Measurements from ENCODE around the gene MBD3.

MBD3 gene

GRCh38 chr19:1576242-1577089 lies 16.2 kb downstream of the MBD3 start:
- no peaks in the 10 kb centered on the region for H3K4me1 ChIP-seq (ENCODE audit: control insufficient read depth, low read depth, low read length)
- no peak overlapping the region for H3K56ac ChIP-seq (ENCODE audit: low read length)
- no peak overlapping the region for H2BK120ac ChIP-seq (ENCODE audit: low read depth, low read length)
- no peak overlapping the region for H3K4me2 ChIP-seq (ENCODE audit: low read length)
- H3K23ac ChIP-seq (ENCODE audit: low read length), result no peak overlapping the region
- H2BK15ac ChIP-seq (replicated peaks; ENCODE audit: low read depth), result no peak overlapping the region
- no peaks in the 10 kb centered on the region for H3K27me3 ChIP-seq (ENCODE audit: insufficient read depth, low read length, poor library complexity)
- no peak for DNase-seq
- peaks cover 7% of the 10 kb centered on the region for H3K36me3 ChIP-seq (ENCODE audit: control insufficient read depth, insufficient read depth, low read length)
- no peak overlapping the region for H3K18ac ChIP-seq (ENCODE audit: low read length)
- H4K5ac ChIP-seq (ENCODE audit: low read length), result no peak overlapping the region
- H3K4me3 ChIP-seq (ENCODE audit: low read length), result no peak overlapping the region
- H3K9ac ChIP-seq (ENCODE audit: low read length), result no peak overlapping the region
- no peak overlapping the region for H2BK5ac ChIP-seq (ENCODE audit: low read length)
- H3K4ac ChIP-seq (ENCODE audit: low read depth, low read length), result no peak overlapping the region
- no peaks in the 10 kb centered on the region for H3K79me2 ChIP-seq (ENCODE audit: control insufficient read depth, insufficient read depth, low read length)
- no peaks in the 10 kb centered on the region for H3K79me1 ChIP-seq (ENCODE audit: low read length)
- no peak overlapping the region for H4K8ac ChIP-seq (ENCODE audit: low read depth, low read length)
- WGBS (ENCODE audit: extremely low coverage, insufficient coverage, low lambda C conversion rate), result no CpG with 5 or more reads among the region's 30 CpGs
- H3K27ac ChIP-seq (ENCODE audit: low read depth, low read length), result no peak overlapping the region
- no peak overlapping the region for H2AK5ac ChIP-seq (ENCODE audit: low read length)

GRCh38 chr19:1575323-1576241 lies 17.1 kb downstream of the MBD3 start:
- H3K4me1 ChIP-seq (ENCODE audit: control insufficient read depth, low read depth, low read length), result no peaks in the 10 kb centered on the region
- no peak overlapping the region for H3K27ac ChIP-seq (ENCODE audit: low read depth, low read length)
- H3K36me3 ChIP-seq (ENCODE audit: control insufficient read depth, insufficient read depth, low read length), result peaks cover 1% of the 10 kb centered on the region
- H3K9ac ChIP-seq (ENCODE audit: low read length), result no peak overlapping the region
- no peak overlapping the region for H3K4me3 ChIP-seq (ENCODE audit: low read length)
- H2BK120ac ChIP-seq (ENCODE audit: low read depth, low read length), result no peak overlapping the region
- DNase-seq, result no peak
- no peak overlapping the region for H3K23ac ChIP-seq (ENCODE audit: low read length)
- H3K79me1 ChIP-seq (ENCODE audit: low read length), result no peaks in the 10 kb centered on the region
- H4K8ac ChIP-seq (ENCODE audit: low read depth, low read length), result no peak overlapping the region
- WGBS (ENCODE audit: extremely low coverage, insufficient coverage, low lambda C conversion rate), result no CpG with 5 or more reads among the region's 22 CpGs
- no peak overlapping the region for H3K4ac ChIP-seq (ENCODE audit: low read depth, low read length)
- no peak overlapping the region for H2AK5ac ChIP-seq (ENCODE audit: low read length)
- no peak overlapping the region for H3K18ac ChIP-seq (ENCODE audit: low read length)
- H3K56ac ChIP-seq (ENCODE audit: low read length), result no peak overlapping the region
- no peak overlapping the region for H4K5ac ChIP-seq (ENCODE audit: low read length)
- H2BK15ac ChIP-seq (replicated peaks; ENCODE audit: low read depth), result no peak overlapping the region
- H3K79me2 ChIP-seq (ENCODE audit: control insufficient read depth, insufficient read depth, low read length), result no peaks in the 10 kb centered on the region
- no peak overlapping the region for H3K4me2 ChIP-seq (ENCODE audit: low read length)
- H3K27me3 ChIP-seq (ENCODE audit: insufficient read depth, low read length, poor library complexity), result no peaks in the 10 kb centered on the region
- no peak overlapping the region for H2BK5ac ChIP-seq (ENCODE audit: low read length)

DNA sequence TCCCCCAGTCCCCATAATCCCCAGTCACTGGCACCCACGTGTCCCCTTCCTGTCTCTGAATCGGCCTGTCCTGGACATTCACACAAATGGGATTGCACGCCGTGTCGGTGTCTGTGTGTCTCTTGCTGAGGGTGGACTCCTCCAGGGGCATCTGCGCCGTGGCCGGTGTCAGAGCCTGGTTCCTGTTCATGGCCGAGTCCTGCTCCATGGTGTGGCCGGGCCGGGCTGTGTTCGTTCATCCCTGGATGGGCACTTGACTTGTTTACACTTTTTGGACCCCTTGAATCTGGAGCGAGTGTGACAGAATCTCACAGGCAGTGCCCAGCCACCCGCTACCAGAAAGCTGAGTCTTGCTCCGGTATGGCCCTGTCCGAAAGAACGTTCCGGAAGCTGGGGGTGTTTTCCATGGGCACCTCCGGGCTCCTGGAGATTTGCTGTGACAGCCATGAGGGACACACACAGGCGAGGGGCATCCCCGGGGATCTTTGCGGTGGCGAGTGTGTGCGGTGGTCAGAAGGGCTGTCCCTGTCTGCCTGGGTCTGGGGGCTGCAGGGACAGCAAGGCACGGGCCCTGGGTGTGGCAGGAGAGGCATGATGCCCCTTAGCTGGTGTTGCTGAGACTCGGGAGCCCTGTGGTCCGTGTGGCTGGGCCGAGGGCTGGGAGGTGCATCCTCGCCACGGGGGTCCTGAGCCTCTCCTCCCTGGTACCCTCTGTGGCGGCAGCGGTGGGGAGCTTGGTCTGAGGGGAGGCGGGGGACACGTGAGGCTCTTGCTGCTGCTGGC lies 18.1 kb downstream of the MBD3 start:
- Histone ChIP-seq H3K4me2 (ENCODE audit: low read length) (no peak overlapping the region), H3K4ac (ENCODE audit: low read depth, low read length) (no peak overlapping the region), H3K27ac (ENCODE audit: low read depth, low read length) (no peak overlapping the region), H3K56ac (ENCODE audit: low read length) (no peak overlapping the region), H3K23ac (ENCODE audit: low read length) (no peak overlapping the region), H3K9ac (ENCODE audit: low read length) (no peak overlapping the region), H3K27me3 (ENCODE audit: insufficient read depth, low read length, poor library complexity) (no peaks in the 10 kb centered on the region), H3K79me2 (ENCODE audit: control insufficient read depth, insufficient read depth, low read length) (no peaks in the 10 kb centered on the region), H3K4me1 (ENCODE audit: control insufficient read depth, low read depth, low read length) (no peaks in the 10 kb centered on the region), H4K8ac (ENCODE audit: low read depth, low read length) (no peak overlapping the region), H3K36me3 (ENCODE audit: control insufficient read depth, insufficient read depth, low read length) (peaks cover 1% of the 10 kb centered on the region), H4K5ac (ENCODE audit: low read length) (no peak overlapping the region), H2BK15ac (replicated peaks; ENCODE audit: low read depth) (no peak overlapping the region), H3K18ac (ENCODE audit: low read length) (no peak overlapping the region), H2AK5ac (ENCODE audit: low read length) (no peak overlapping the region), H3K4me3 (ENCODE audit: low read length) (no peak overlapping the region), H2BK120ac (ENCODE audit: low read depth, low read length) (no peak overlapping the region), H2BK5ac (ENCODE audit: low read length) (no peak overlapping the region), H3K79me1 (ENCODE audit: low read length) (no peaks in the 10 kb centered on the region)
- WGBS (ENCODE audit: extremely low coverage, insufficient coverage, low lambda C conversion rate), result no CpG with 5 or more reads among the region's 34 CpGs
- no peak for DNase-seq

- no CpG with 5 or more reads among the region's 9 CpGs for WGBS (ENCODE audit: extremely low coverage, insufficient coverage, low lambda C conversion rate)
- H4K8ac ChIP-seq (ENCODE audit: low read depth, low read length), result no peak overlapping the region
- H3K4me1 ChIP-seq (ENCODE audit: control insufficient read depth, low read depth, low read length), result no peaks in the 10 kb centered on the region
Measured at GRCh38 chr19:1572795-1573194, 19.9 kb downstream of the MBD3 start.

DNA sequence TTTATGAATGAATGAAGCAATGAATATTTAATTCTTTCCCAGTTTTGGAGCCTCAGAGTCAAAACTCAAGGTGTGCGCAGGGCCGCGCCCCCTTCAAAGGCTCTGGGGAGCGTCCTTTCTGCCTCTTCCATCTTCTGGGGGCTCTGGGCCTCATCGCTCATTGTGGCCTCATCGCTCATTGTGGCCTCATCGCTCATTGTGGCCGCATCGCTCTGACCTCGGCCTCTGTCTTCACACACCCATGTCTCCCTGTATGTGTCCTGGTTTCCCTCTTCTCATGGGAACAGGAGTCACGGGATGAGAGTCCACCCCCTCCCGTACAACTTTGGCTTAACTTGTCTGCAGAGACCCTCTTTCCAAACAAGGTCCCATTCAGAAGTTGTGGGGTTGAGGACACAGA lies 21.3 kb downstream of the MBD3 start:
- Histone ChIP-seq H2BK15ac (replicated peaks; ENCODE audit: low read depth) (no peak overlapping the region), H3K4me2 (ENCODE audit: low read length) (no peak overlapping the region), H3K4ac (ENCODE audit: low read depth, low read length) (no peak overlapping the region), H2BK120ac (ENCODE audit: low read depth, low read length) (no peak overlapping the region), H3K9ac (ENCODE audit: low read length) (no peak overlapping the region), H3K36me3 (ENCODE audit: control insufficient read depth, insufficient read depth, low read length) (no peaks in the 10 kb centered on the region), H3K79me2 (ENCODE audit: control insufficient read depth, insufficient read depth, low read length) (peaks cover 9% of the 10 kb centered on the region), H3K27me3 (ENCODE audit: insufficient read depth, low read length, poor library complexity) (no peaks in the 10 kb centered on the region), H3K23ac (ENCODE audit: low read length) (no peak overlapping the region), H3K27ac (ENCODE audit: low read depth, low read length) (no peak overlapping the region), H3K4me1 (ENCODE audit: control insufficient read depth, low read depth, low read length) (no peaks in the 10 kb centered on the region), H4K8ac (ENCODE audit: low read depth, low read length) (no peak overlapping the region), H3K4me3 (ENCODE audit: low read length) (no peak overlapping the region), H3K56ac (ENCODE audit: low read length) (no peak overlapping the region), H3K18ac (ENCODE audit: low read length) (no peak overlapping the region), H2BK5ac (ENCODE audit: low read length) (no peak overlapping the region), H2AK5ac (ENCODE audit: low read length) (no peak overlapping the region), H4K5ac (ENCODE audit: low read length) (no peak overlapping the region), H3K79me1 (ENCODE audit: low read length) (no peaks in the 10 kb centered on the region)
- WGBS (ENCODE audit: extremely low coverage, insufficient coverage, low lambda C conversion rate), result no CpG with 5 or more reads among the region's 12 CpGs
- no peak for DNase-seq

More at GRCh38 chr19:1572795-1573194, 19.9 kb downstream of the MBD3 start:
- H3K56ac ChIP-seq (ENCODE audit: low read length), result no peak overlapping the region
- H3K4me2 ChIP-seq (ENCODE audit: low read length), result no peak overlapping the region
- no peaks in the 10 kb centered on the region for H3K79me2 ChIP-seq (ENCODE audit: control insufficient read depth, insufficient read depth, low read length)
- no peaks in the 10 kb centered on the region for H3K36me3 ChIP-seq (ENCODE audit: control insufficient read depth, insufficient read depth, low read length)
- no peak overlapping the region for H3K4ac ChIP-seq (ENCODE audit: low read depth, low read length)
- no peak overlapping the region for H2BK120ac ChIP-seq (ENCODE audit: low read depth, low read length)
- no peak overlapping the region for H3K9ac ChIP-seq (ENCODE audit: low read length)
- no peak for DNase-seq
- H3K27me3 ChIP-seq (ENCODE audit: insufficient read depth, low read length, poor library complexity), result no peaks in the 10 kb centered on the region
- H3K18ac ChIP-seq (ENCODE audit: low read length), result no peak overlapping the region
- no peak overlapping the region for H3K27ac ChIP-seq (ENCODE audit: low read depth, low read length)
- no peak overlapping the region for H2BK5ac ChIP-seq (ENCODE audit: low read length)
- H2AK5ac ChIP-seq (ENCODE audit: low read length), result no peak overlapping the region
- H3K23ac ChIP-seq (ENCODE audit: low read length), result no peak overlapping the region
- no peaks in the 10 kb centered on the region for H3K79me1 ChIP-seq (ENCODE audit: low read length)
- H2BK15ac ChIP-seq (replicated peaks; ENCODE audit: low read depth), result no peak overlapping the region
- H4K5ac ChIP-seq (ENCODE audit: low read length), result no peak overlapping the region
- H3K4me3 ChIP-seq (ENCODE audit: low read length), result no peak overlapping the region
